HG03575 (cell line): ENCODE results near the gene SBF2.

Source experiments
- ATAC-seq: cut with Tn5 transposase; IDR thresholded peaks from one replicate; pipeline ENCODE4 v1.9.1; 2021; ENCODE audit not compliant: unreplicated experiment, insufficient number of reproducible peaks, low FRiP score; ENCODE audit errors: extremely low read depth

The SBF2 gene

DNA sequence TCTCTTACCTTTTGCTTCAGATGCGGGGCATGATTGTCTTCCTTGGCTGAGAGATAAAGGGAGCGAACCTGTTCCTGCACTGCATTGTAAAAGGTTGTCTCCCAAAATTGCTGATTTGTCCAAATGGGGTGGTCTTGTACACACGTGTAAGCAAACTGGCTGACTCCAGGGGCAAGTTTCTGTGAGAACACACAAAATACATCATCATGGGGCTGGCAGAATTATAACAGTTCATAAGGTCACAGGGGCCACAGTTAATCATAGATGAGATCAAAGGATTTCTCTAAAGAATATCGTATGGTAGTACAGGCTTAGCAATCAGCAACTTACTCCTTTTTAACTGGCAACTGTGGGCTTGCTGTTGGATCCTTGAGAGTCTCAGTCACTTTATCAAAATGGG is 435.8 kb downstream of the SBF2 start:
- no peak for ATAC-seq

DNA sequence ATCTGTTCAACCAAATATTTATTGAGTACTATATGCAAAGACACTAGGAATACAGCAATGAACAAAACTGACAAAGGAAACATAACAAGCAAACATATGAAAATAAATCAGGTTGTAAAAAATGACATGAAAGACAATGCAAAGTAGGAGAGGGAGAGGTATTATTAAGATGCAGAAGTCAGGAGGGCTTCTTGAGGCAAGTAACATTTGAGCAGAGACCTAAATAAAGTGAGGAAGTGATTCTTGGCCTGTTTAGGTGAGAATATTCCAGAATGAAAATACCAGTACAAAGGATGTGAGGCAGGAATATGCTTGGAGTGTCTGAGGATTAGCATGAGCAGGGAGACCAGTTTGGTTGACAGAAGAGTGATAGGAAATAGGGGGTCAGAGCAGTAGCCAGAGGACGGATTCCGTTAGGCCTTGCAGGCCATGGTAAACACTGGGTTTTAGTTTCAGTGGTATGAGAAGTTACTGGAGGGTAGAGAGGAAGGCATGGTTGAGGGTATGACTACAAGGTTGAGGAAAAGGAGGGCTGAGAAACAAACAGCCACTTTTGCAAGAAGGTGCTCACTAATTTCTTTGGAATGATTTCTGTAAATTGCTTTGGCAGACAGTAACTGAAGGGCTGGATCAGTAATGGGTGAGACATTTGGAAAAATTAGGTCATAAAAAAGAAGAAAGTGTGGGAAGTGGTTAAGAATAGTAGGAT is 438.3 kb downstream of the SBF2 start:
- no peak for ATAC-seq

DNA sequence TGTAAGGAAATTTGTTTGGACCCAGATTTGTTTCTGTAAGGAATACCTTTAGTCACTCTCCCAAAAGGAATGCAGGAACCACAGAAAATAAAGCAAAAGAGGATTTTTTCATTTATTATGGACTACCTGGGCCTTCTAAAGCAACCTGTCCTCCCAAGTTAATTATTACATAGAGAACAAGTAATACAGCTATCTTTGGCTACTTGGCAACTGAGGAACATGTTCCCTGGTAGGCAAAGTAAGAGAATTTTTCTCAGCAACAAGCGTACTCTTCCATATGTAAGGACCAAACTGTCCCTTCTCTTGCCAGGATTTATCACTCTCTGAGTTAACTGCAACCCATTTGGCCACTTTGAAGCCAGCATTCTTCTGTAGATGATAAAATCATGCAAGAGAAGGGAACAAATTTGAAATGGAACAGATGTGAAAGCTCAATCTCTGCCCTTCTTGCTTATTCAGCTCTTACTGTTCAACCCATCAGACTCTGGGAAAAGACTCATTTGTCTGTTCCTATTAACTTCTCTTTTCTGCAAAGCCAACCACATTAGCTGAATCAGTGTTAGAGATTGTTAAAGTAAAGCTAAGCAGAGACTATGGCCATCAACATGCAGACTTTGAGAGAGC is 440.0 kb downstream of the SBF2 start:
- no peak for ATAC-seq

- ATAC-seq = no peak
Measured at GRCh38 chr11:9852465-9852864, 441.6 kb downstream of the SBF2 start.

DNA sequence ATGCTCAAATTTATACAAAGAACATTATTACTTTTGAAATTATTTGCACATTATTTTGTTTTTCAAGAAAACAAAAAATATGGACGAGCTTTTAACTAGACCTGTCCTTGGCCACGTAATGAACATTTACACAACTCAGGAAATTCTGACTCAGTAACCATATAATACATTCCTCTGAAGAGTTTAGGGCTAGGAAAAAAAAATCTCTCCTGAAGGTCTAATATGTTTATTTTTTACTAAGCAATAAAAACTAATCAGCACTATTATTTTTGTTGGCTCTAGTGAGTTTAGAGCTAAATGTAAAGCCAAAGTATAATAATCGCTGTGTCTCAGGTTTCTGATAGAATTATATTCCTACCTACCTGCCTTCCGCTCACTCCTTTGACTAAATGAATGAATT is 442.7 kb downstream of the SBF2 start:
- ATAC-seq = no peak

DNA sequence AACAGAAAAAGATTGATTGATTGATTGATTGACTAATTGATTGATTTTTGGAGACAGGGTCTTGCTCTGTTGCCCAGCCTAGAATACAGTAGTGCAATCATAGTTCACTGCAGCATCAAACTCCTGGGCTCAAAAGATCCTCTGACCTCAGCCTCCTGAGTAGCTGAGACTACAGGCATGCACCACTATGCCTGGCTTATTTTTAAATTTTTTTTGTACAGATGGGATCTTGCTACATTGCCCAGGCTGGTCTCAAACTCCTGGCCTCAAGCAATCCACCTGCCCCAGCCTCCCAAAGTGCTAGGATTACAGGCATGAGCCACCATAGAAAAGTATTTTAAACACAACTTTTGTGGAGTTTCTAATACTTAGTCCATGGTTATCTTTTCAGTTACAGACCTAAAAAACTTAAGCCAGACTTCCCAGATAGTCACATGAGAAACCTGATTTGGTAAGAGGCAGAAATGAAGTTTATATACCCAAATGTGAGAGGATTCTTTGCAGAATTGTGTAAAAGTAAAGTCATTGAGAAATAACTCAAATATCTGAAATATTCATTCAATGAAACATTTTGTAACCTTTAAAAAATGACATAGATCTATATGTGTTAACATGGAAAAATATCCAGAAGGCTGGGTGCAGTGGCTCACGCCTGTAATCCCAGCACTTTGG is 443.7 kb downstream of the SBF2 start:
- no peak for ATAC-seq

DNA sequence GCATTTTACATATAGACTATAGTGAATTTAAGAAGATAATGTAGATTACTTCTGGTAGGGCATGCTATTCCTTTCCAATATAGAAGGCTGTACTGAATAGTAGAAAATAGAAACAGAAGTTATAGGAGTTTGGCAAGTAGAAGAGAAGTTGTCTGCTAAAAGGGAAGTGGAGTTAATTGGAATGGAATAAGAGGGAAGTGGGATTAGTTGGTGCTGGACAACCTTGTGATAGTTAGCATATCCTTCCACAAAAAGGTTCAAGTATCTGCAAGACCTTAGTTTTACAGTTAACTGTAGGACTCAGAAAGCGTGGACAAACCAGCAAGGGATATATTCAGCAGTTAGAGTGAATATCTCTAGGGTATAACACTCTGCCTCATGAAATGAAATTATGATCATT is 444.6 kb downstream of the SBF2 start:
- no peak for ATAC-seq

- no peak for ATAC-seq
Measured at GRCh38 chr11:9847636-9848035, 446.4 kb downstream of the SBF2 start.

- no peak for ATAC-seq
Measured at GRCh38 chr11:9842923-9843322, 451.1 kb downstream of the SBF2 start.

GRCh38 chr11:9840460-9841004 is 453.5 kb downstream of the SBF2 start:
- ATAC-seq = no peak

DNA sequence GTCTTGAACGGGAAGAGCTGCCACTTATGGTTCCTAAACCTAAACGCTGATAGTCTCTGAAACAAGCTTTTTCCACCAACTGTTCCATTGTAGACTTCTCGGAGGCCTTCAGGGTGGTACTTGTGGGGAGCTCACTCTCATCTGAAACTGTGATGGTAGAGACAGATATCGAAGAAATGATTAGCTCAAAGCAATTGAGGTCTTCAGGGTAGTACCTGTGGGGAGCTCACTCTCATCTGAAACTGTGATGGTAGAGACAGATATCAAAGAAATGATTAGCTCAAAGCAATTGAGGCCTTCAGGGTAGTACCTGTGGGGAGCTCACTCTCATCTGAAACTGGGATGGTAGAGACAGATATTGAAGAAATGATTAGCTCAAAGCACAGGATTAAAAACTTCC is 454.5 kb downstream of the SBF2 start:
- ATAC-seq = no peak

DNA sequence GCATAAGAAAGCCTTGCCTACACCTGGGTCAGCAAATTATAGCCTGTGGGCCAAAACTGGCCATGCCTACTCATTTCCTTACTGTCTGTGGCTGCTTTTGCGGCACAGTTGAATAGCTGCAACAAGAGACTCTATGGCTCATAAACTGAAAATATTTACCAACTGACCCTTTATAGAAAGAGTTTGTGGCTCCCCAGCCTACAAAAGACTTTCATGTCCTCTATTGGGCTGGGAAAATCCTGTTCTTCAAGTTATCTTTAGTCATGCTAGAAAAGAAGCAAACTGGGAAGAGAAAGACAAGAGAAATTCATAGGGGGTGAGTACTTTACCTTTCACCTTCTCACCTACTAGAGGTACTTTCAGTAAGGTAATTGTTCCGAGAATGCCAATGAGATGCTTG is 455.1 kb downstream of the SBF2 start:
- ATAC-seq = no peak

DNA sequence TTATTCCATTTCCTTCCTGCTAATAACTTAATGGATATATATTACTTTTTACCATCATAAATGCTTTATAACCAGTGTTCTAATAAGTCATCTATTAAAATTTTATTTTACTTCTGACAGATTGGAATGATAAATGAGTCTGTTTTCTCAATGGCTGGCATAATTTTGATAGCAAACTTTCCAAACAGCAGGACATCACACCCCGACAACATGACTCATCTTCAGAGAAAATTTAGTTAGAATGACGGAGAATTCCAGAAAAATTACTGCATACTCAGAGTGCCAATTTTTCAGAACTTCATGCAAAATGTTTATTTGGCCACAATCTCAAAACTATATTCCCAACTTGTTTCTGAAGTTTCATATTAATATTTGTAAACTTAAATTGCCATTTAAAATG is 455.8 kb downstream of the SBF2 start:
- ATAC-seq = no peak

DNA sequence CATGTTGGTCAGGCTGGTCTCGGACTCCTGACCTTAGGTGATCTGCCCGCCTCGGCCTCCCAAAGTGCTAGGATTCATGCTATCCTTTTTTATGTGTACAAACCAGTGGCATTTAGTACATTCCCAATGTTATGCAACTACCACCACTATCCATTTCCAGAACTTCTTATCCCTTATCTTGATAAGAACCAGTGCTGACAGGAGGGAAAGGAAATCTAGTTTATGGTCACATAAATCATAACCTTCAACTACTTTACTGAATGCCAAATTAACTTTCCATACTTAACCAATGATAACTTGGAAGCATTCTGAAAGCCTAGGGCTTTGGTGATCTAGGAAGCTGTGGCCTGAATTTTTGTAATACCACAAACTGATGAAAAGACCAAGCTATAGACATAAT is 459.7 kb downstream of the SBF2 start:
- no peak for ATAC-seq

DNA sequence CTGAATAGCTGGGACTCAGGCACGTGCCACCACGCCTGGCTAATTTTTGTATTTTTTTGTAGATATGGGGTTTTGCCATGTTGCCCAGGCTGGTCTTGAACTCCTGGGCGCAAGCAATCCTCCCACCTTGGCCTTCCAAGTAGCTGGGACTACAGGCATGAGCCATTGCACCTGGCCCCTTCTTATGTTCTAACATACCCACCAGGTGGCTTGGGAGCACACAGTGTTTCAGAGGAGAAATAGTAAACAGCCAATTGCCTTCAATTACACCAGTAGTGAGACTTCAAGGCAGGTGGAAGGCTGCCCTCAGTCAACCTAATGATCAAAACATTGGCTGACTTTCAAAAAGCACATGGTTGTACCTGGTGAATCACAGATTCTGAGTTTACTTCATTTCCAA is 462.9 kb downstream of the SBF2 start:
- no peak for ATAC-seq

DNA sequence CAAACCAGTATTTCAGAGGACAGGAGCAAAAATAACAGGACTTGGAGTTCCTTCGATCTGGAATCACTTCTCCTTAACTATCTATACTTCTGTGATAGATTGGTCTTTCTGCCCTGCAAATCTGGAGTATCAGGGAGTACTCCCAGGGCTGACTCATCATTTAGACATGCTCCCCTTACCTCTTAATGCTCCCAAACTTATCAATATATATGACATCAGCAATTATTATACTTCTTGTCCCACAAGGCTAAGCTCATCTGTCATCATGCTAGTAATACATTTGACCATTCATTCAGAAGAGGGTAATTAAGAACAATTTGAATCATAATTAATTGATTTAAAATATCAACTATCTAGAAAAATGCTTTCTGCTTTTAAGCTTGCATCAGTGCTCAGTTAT is 466.3 kb downstream of the SBF2 start:
- no peak for ATAC-seq

GRCh38 chr11:9826390-9826789 is 467.6 kb downstream of the SBF2 start:
- ATAC-seq = no peak

- ATAC-seq = no peak
Measured at GRCh38 chr11:9825895-9826294, 468.1 kb downstream of the SBF2 start.

DNA sequence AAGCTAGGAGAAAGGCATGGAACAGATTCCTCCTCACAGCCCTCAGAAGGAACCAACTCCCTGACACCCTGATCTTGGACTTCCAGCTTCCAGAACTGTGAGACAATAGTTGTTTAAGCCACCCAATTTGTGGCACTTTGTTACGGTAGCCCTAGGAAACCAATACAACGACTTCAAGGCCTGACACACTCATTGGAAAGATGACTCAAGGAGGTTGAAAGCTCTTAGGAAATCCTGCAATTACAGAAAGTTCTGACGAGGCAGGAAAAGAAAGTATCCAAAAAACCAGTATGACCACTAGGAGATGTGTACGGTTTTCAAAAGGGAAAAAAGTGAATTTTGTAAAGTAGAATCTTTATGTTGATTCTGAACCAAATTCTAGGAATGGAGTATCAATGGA is 468.7 kb downstream of the SBF2 start:
- ATAC-seq = no peak

- no peak for ATAC-seq
Measured at GRCh38 chr11:9823887-9824385, 470.1 kb downstream of the SBF2 start.
